ENCODE measurements around the gene FYB1. TPM values are rescaled to one million over a fixed set of nuclear protein-coding genes. Genes with fewer than 3 reads are reported as not detected.

The FYB1 gene
- total and polyA plus RNA-seq, 4 donors: 4.6 to 18.6 (median 9.3) TPM

GRCh38 chr5:39164529-39165402 is 54.6 kb downstream of the FYB1 start:
- Histone ChIP-seq H3K36me3 (ENCODE audit: control insufficient read depth, insufficient read depth, low read length) (no peaks in the 10 kb centered on the region), H3K4me1 (ENCODE audit: control insufficient read depth, insufficient read depth, low read length) (no peaks in the 10 kb centered on the region), H3K9me3 (ENCODE audit: control insufficient read depth, insufficient read depth, low read length) (no peaks in the 10 kb centered on the region), H3K27ac (ENCODE audit: low read depth, low read length) (no peak overlapping the region), H3K4me3 (ENCODE audit: low read depth, low read length) (no peak overlapping the region), H3K27me3 (ENCODE audit: control insufficient read depth, insufficient read depth, low read length) (no peaks in the 10 kb centered on the region)
- 60% methylated on average over 1 of the region's 7 CpGs for WGBS (ENCODE audit: insufficient coverage)
- no peak for DNase-seq (ENCODE audit: low read depth in 4 of 6, low spot score in 6 of 6)

- no peak overlapping the region for H3K4me3 ChIP-seq (ENCODE audit: low read depth, low read length)
- no peaks in the 10 kb centered on the region for H3K36me3 ChIP-seq (ENCODE audit: control insufficient read depth, insufficient read depth, low read length)
- no peaks in the 10 kb centered on the region for H3K9me3 ChIP-seq (ENCODE audit: control insufficient read depth, insufficient read depth, low read length)
- no peak overlapping the region for H3K27ac ChIP-seq (ENCODE audit: low read depth, low read length)
- H3K4me1 ChIP-seq (ENCODE audit: control insufficient read depth, insufficient read depth, low read length): no peaks in the 10 kb centered on the region
- H3K27me3 ChIP-seq (ENCODE audit: control insufficient read depth, insufficient read depth, low read length): no peaks in the 10 kb centered on the region
- WGBS (ENCODE audit: insufficient coverage): 80% methylated on average over 1 of the region's 1 CpG
- DNase-seq (ENCODE audit: low read depth in 4 of 6, low spot score in 6 of 6): peak in 1 of 6 donors; percentile 9
Measured at GRCh38 chr5:39164016-39164415, 55.3 kb downstream of the FYB1 start.

GRCh38 chr5:39161578-39161977 is 57.8 kb downstream of the FYB1 start:
- Histone ChIP-seq H3K27ac (ENCODE audit: low read depth, low read length) (no peak overlapping the region), H3K9me3 (ENCODE audit: control insufficient read depth, insufficient read depth, low read length) (no peaks in the 10 kb centered on the region), H3K4me3 (ENCODE audit: low read depth, low read length) (no peak overlapping the region), H3K36me3 (ENCODE audit: control insufficient read depth, insufficient read depth, low read length) (no peaks in the 10 kb centered on the region), H3K4me1 (ENCODE audit: control insufficient read depth, insufficient read depth, low read length) (no peaks in the 10 kb centered on the region), H3K27me3 (ENCODE audit: control insufficient read depth, insufficient read depth, low read length) (no peaks in the 10 kb centered on the region)
- no peak for DNase-seq (ENCODE audit: low read depth in 4 of 6, low spot score in 6 of 6)

GRCh38 chr5:39160576-39161213 is 58.7 kb downstream of the FYB1 start:
- Histone ChIP-seq H3K9me3 (ENCODE audit: control insufficient read depth, insufficient read depth, low read length) (no peaks in the 10 kb centered on the region), H3K36me3 (ENCODE audit: control insufficient read depth, insufficient read depth, low read length) (no peaks in the 10 kb centered on the region), H3K4me3 (ENCODE audit: low read depth, low read length) (no peak overlapping the region), H3K27ac (ENCODE audit: low read depth, low read length) (no peak overlapping the region), H3K27me3 (ENCODE audit: control insufficient read depth, insufficient read depth, low read length) (no peaks in the 10 kb centered on the region), H3K4me1 (ENCODE audit: control insufficient read depth, insufficient read depth, low read length) (no peaks in the 10 kb centered on the region)
- 100% methylated on average over 1 of the region's 5 CpGs for WGBS (ENCODE audit: insufficient coverage)
- DNase-seq (ENCODE audit: low read depth in 4 of 6, low spot score in 6 of 6): no peak

- no peaks in the 10 kb centered on the region for H3K36me3 ChIP-seq (ENCODE audit: control insufficient read depth, insufficient read depth, low read length)
- no peaks in the 10 kb centered on the region for H3K4me1 ChIP-seq (ENCODE audit: control insufficient read depth, insufficient read depth, low read length)
- H3K27ac ChIP-seq (ENCODE audit: low read depth, low read length): no peak overlapping the region
- no peaks in the 10 kb centered on the region for H3K27me3 ChIP-seq (ENCODE audit: control insufficient read depth, insufficient read depth, low read length)
- WGBS (ENCODE audit: insufficient coverage): 100% methylated on average over 1 of the region's 3 CpGs
- H3K4me3 ChIP-seq (ENCODE audit: low read depth, low read length): no peak overlapping the region
- DNase-seq (ENCODE audit: low read depth in 4 of 6, low spot score in 6 of 6): no peak
- no peaks in the 10 kb centered on the region for H3K9me3 ChIP-seq (ENCODE audit: control insufficient read depth, insufficient read depth, low read length)
Measured at GRCh38 chr5:39159811-39160490, 59.4 kb downstream of the FYB1 start.

GRCh38 chr5:39158786-39159185 is 60.6 kb downstream of the FYB1 start:
- H3K27ac ChIP-seq (ENCODE audit: low read depth, low read length): no peak overlapping the region
- H3K4me1 ChIP-seq (ENCODE audit: control insufficient read depth, insufficient read depth, low read length): no peaks in the 10 kb centered on the region
- WGBS (ENCODE audit: insufficient coverage): no CpG with 5 or more reads among the region's 2 CpGs
- no peak for DNase-seq (ENCODE audit: low read depth in 4 of 6, low spot score in 6 of 6)
- no peaks in the 10 kb centered on the region for H3K9me3 ChIP-seq (ENCODE audit: control insufficient read depth, insufficient read depth, low read length)
- no peak overlapping the region for H3K4me3 ChIP-seq (ENCODE audit: low read depth, low read length)
- H3K27me3 ChIP-seq (ENCODE audit: control insufficient read depth, insufficient read depth, low read length): no peaks in the 10 kb centered on the region
- no peaks in the 10 kb centered on the region for H3K36me3 ChIP-seq (ENCODE audit: control insufficient read depth, insufficient read depth, low read length)

GRCh38 chr5:39158127-39158593 is 61.2 kb downstream of the FYB1 start:
- Histone ChIP-seq H3K9me3 (ENCODE audit: control insufficient read depth, insufficient read depth, low read length) (no peaks in the 10 kb centered on the region), H3K4me3 (ENCODE audit: low read depth, low read length) (no peak overlapping the region), H3K27me3 (ENCODE audit: control insufficient read depth, insufficient read depth, low read length) (no peaks in the 10 kb centered on the region), H3K27ac (ENCODE audit: low read depth, low read length) (no peak overlapping the region), H3K36me3 (ENCODE audit: control insufficient read depth, insufficient read depth, low read length) (no peaks in the 10 kb centered on the region), H3K4me1 (ENCODE audit: control insufficient read depth, insufficient read depth, low read length) (no peaks in the 10 kb centered on the region)
- no peak for DNase-seq (ENCODE audit: low read depth in 4 of 6, low spot score in 6 of 6)
- WGBS (ENCODE audit: insufficient coverage): 92% methylated on average over 3 of the region's 4 CpGs

GRCh38 chr5:39157701-39158100 is 61.7 kb downstream of the FYB1 start:
- no peak overlapping the region for H3K4me3 ChIP-seq (ENCODE audit: low read depth, low read length)
- DNase-seq (ENCODE audit: low read depth in 4 of 6, low spot score in 6 of 6): no peak
- no peak overlapping the region for H3K27ac ChIP-seq (ENCODE audit: low read depth, low read length)
- H3K27me3 ChIP-seq (ENCODE audit: control insufficient read depth, insufficient read depth, low read length): no peaks in the 10 kb centered on the region
- no peaks in the 10 kb centered on the region for H3K9me3 ChIP-seq (ENCODE audit: control insufficient read depth, insufficient read depth, low read length)
- no peaks in the 10 kb centered on the region for H3K36me3 ChIP-seq (ENCODE audit: control insufficient read depth, insufficient read depth, low read length)
- no peaks in the 10 kb centered on the region for H3K4me1 ChIP-seq (ENCODE audit: control insufficient read depth, insufficient read depth, low read length)

- Histone ChIP-seq H3K27ac (ENCODE audit: low read depth, low read length) (no peak overlapping the region), H3K36me3 (ENCODE audit: control insufficient read depth, insufficient read depth, low read length) (no peaks in the 10 kb centered on the region), H3K27me3 (ENCODE audit: control insufficient read depth, insufficient read depth, low read length) (no peaks in the 10 kb centered on the region), H3K9me3 (ENCODE audit: control insufficient read depth, insufficient read depth, low read length) (no peaks in the 10 kb centered on the region), H3K4me3 (ENCODE audit: low read depth, low read length) (no peak overlapping the region), H3K4me1 (ENCODE audit: control insufficient read depth, insufficient read depth, low read length) (no peaks in the 10 kb centered on the region)
- no peak for DNase-seq (ENCODE audit: low read depth in 4 of 6, low spot score in 6 of 6)
- 70% methylated on average over 3 of the region's 4 CpGs for WGBS (ENCODE audit: insufficient coverage)
Measured at GRCh38 chr5:39156082-39156481, 63.3 kb downstream of the FYB1 start.
